GM23338 (cell line): Measurements from ENCODE around the gene PDE1C. TPM values are rescaled to one million over a fixed set of nuclear protein-coding genes. Genes with fewer than 3 reads are reported as not detected.

Experiments
- ATAC-seq: fragments of 200-7000 bp; cut with Tn5 transposase; 3 replicates; pipeline ENCODE4 v1.9.1; 2020
- DNase-seq: peaks from one replicate; pipeline ENCODE4 v3.0.0-alpha.2; 2015; ENCODE audit warnings: low spot score
- H2AFZ ChIP-seq: fragments of 200-600 bp; sonication (generic); 2 replicates; pipeline ENCODE4 v1.8.0; 2016; ENCODE audit warnings: antibody characterized with exemption, mild to moderate bottlenecking, moderate library complexity
- H3F3A ChIP-seq: fragments of 200-600 bp; sonication (generic); replicated peaks from 2 replicates; pipeline ENCODE4 v1.8.0; 2017; ENCODE audit warnings: antibody characterized with exemption, mixed run types, low read depth
- H3K27ac ChIP-seq: fragments of 200-600 bp; sonication (generic); 2 replicates; pipeline ENCODE4 v1.6.1; 2016; ENCODE audit warnings: low read depth
- H3K27me3 ChIP-seq: fragments of 200-600 bp; sonication (generic); 2 replicates; pipeline ENCODE4 v1.8.0; 2016; ENCODE audit warnings: mild to moderate bottlenecking, mixed run types, moderate library complexity; ENCODE audit not compliant: insufficient read depth
- H3K36me3 ChIP-seq: fragments of 200-600 bp; sonication (generic); 2 replicates; pipeline ENCODE4 v1.8.0; 2016; ENCODE audit warnings: mild to moderate bottlenecking; ENCODE audit not compliant: insufficient read depth
- H3K4me1 ChIP-seq: fragments of 200-600 bp; sonication (generic); 2 replicates; pipeline ENCODE4 v1.8.0; 2016; ENCODE audit warnings: mild to moderate bottlenecking, moderate library complexity; ENCODE audit not compliant: insufficient read depth
- H3K4me2 ChIP-seq: fragments of 200-600 bp; sonication (generic); 2 replicates; pipeline ENCODE4 v1.7.1; 2017; ENCODE audit warnings: mixed run types
- H3K4me3 ChIP-seq: fragments of 200-600 bp; sonication (generic); 2 replicates; pipeline ENCODE4 v1.6.1; 2016; ENCODE audit warnings: mixed run types
- H3K79me2 ChIP-seq: fragments of 200-600 bp; sonication (generic); replicated peaks from 2 replicates; pipeline ENCODE4 v1.8.0; 2017; ENCODE audit warnings: mild to moderate bottlenecking; ENCODE audit not compliant: insufficient read depth
- H3K9me2 ChIP-seq: fragments of 200-600 bp; sonication (generic); 2 replicates; pipeline ENCODE4 v1.8.0; 2017; ENCODE audit not compliant: insufficient read depth
- H4K20me1 ChIP-seq: fragments of 200-600 bp; sonication (generic); replicated peaks from 2 replicates; pipeline ENCODE4 v1.8.0; 2017; ENCODE audit warnings: mild to moderate bottlenecking; ENCODE audit not compliant: insufficient read depth
- H3K27ac Mint-ChIP-seq: 2 replicates; pipeline ENCODE4 v1.8.0; 2020; ENCODE audit warnings: inconsistent platforms, mild to moderate bottlenecking, moderate library complexity, mixed read lengths
- H3K27me3 Mint-ChIP-seq: 3 replicates; pipeline ENCODE4 v1.8.0; 2022; ENCODE audit warnings: low read depth, mild to moderate bottlenecking, moderate library complexity, mixed read lengths, inconsistent platforms; ENCODE audit not compliant: insufficient read depth, poor library complexity
- H3K36me3 Mint-ChIP-seq: 3 replicates; pipeline ENCODE4 v1.8.0; 2021; ENCODE audit warnings: low read depth, mild to moderate bottlenecking, inconsistent platforms, moderate library complexity, mixed read lengths
- H3K4me1 Mint-ChIP-seq: 3 replicates; pipeline ENCODE4 v1.8.0; 2020; ENCODE audit warnings: mild to moderate bottlenecking, inconsistent platforms, mixed read lengths
- H3K4me3 Mint-ChIP-seq: 3 replicates; pipeline ENCODE4 v1.8.0; 2021; ENCODE audit warnings: moderate library complexity, mild to moderate bottlenecking, inconsistent platforms, mixed read lengths
- H3K9me3 Mint-ChIP-seq: 3 replicates; pipeline ENCODE4 v1.8.0; 2020; ENCODE audit warnings: moderate library complexity, mild to moderate bottlenecking, inconsistent platforms, mixed read lengths
- CREB1 ChIP-seq: fragments of 250-450 bp; sonication (Bioruptor Pico); IDR thresholded peaks from 2 replicates; pipeline ENCODE4 v1.5.0; 2020; ENCODE audit warnings: low read depth, mild to moderate bottlenecking, moderate library complexity
- CTCF ChIP-seq, 2 experiments: fragments of 200-600 bp in 1 of 2; sonication (generic) in 1 of 2; conservative IDR thresholded peaks; 2 replicates each; pipeline versions ENCODE4 v1.5.1 to v1.6.1; 2016 to 2017; ENCODE audit warnings: antibody characterized with exemption in 2 of 2, low read depth in 2 of 2, mild to moderate bottlenecking in 2 of 2, moderate library complexity in 1 of 2
- ETS1 ChIP-seq: IDR thresholded peaks from 2 replicates; pipeline ENCODE4 v1.6.1; 2016; ENCODE audit warnings: antibody characterized with exemption
- EZH2 ChIP-seq: fragments of 200-600 bp; sonication (generic); IDR thresholded peaks from one replicate; pipeline ENCODE4 v1.8.0; 2017; ENCODE audit warnings: antibody characterized with exemption, mild to moderate bottlenecking, low read depth; ENCODE audit not compliant: unreplicated experiment
- EZH2phosphoT487 ChIP-seq: fragments of 200-600 bp; sonication (generic); IDR thresholded peaks from one replicate; pipeline ENCODE4 v1.8.1; 2018; ENCODE audit warnings: antibody characterized with exemption; ENCODE audit not compliant: unreplicated experiment
- NANOG ChIP-seq: IDR thresholded peaks from 2 replicates; pipeline ENCODE4 v1.6.1; 2016; ENCODE audit warnings: antibody characterized with exemption, borderline replicate concordance
- REST ChIP-seq: IDR thresholded peaks from one replicate; pipeline ENCODE4 v1.6.1; 2018; ENCODE audit warnings: antibody characterized with exemption; ENCODE audit not compliant: unreplicated experiment
- STAT1 ChIP-seq: IDR thresholded peaks from one replicate; pipeline ENCODE4 v1.6.1; 2016; ENCODE audit warnings: antibody characterized with exemption; ENCODE audit not compliant: unreplicated experiment
- ZNF114 ChIP-seq: fragments of 250-450 bp; sonication (Bioruptor Pico); IDR thresholded peaks from 2 replicates; pipeline ENCODE4 v1.5.0; 2020; ENCODE audit warnings: mild to moderate bottlenecking, moderate library complexity
- ZNF331 ChIP-seq: fragments of 250-450 bp; sonication (Bioruptor Pico); IDR thresholded peaks from 2 replicates; pipeline ENCODE4 v1.5.0; 2020; ENCODE audit warnings: low read depth, mild to moderate bottlenecking, moderate library complexity
- polyA plus RNA-seq: library from polyadenylated mRNA; unstranded; fragments of >200 nt; fragmentation: Nextera tagmentation; extraction: Ambion mirVana; gene quantifications from 2 replicates; pipeline ENCODE4 v1.2.1, GENCODE V29; 2016
- total RNA-seq: library from RNA; depleted of rRNA; stranded (reverse); fragments of >200 nt; shearing (Covaris generic); gene quantifications from 2 replicates; pipeline ENCODE4 v1.2.3, GENCODE V29; 2014
- TF ChIP-seq, protein P1 (sequence below): fragments of 250-450 bp; sonication (Bioruptor Pico); IDR thresholded peaks from 2 replicates; pipeline ENCODE4 v1.5.0; 2020; ENCODE audit warnings: mild to moderate bottlenecking, moderate library complexity

PDE1C gene
- total and polyA plus RNA-seq, 2 experiments from 2014 or later, result 0.28 TPM; not detected in 1

GRCh38 chr7:31885171-31885570, 185.0 kb downstream of the PDE1C start:
- no peaks in the 10 kb centered on the region for H3K27me3 Mint-ChIP-seq
- Histone ChIP-seq H3K27me3 (no peaks in the 10 kb centered on the region), H3K36me3 (no peaks in the 10 kb centered on the region), H3K4me1 (no peaks in the 10 kb centered on the region), H3K79me2 (no peaks in the 10 kb centered on the region), H3K9me2 (no peaks in the 10 kb centered on the region), H2AFZ (no peak overlapping the region), H3K4me3 (no peak overlapping the region), H3K27ac (no peak overlapping the region), H3F3A (no peaks in the 10 kb centered on the region), H3K4me2 (no peak overlapping the region), H4K20me1 (no peaks in the 10 kb centered on the region)
- no peaks in the 10 kb centered on the region for H3K36me3 Mint-ChIP-seq
- DNase-seq (no peak), ATAC-seq (no peak)
- no peaks in the 10 kb centered on the region for H3K9me3 Mint-ChIP-seq
- no peak for TF ChIP-seq NANOG
- TF ChIP-seq ETS1, result no peak
- no peak for TF ChIP-seq ZNF331
- no peak for TF ChIP-seq REST
- no peak for TF ChIP-seq CREB1 (CRISPR knock-in tag)
- no peak for TF ChIP-seq EZH2
- TF ChIP-seq EZH2phosphoT487, result no peak
- no peak for TF ChIP-seq CTCF (conservative IDR thresholded peaks at IDR 0.05; ENCODE audit: low read depth in 2 of 2)
- no peak for TF ChIP-seq ZNF114 (CRISPR knock-in tag)
- TF ChIP-seq STAT1, result no peak
- no peak overlapping the region for H3K27ac Mint-ChIP-seq
- peaks cover 11% of the 10 kb centered on the region; the same call in 2 of the 3 replicates for H3K4me1 Mint-ChIP-seq
- no peak overlapping the region for H3K4me3 Mint-ChIP-seq

DNA sequence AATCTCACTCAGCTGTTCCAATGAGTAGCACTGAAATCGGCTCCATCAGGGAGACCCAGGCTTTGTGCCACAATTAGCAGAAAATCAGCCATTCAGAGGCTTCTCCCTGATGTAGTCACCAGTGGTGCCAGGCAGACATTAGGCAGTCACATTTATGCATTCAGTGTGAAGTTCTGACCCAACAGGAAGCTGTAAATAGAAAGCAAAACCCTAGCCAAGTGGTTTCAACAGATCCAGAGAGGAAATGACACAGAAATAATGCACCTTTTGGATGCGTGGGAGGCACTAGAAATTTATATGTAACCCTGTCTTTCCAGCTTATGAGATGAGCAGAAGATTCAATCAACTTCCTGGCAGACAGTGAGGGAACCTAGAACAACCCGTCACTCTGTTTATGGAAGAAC, 186.4 kb downstream of the PDE1C start:
- DNase-seq (no peak), ATAC-seq (no peak)
- Histone ChIP-seq H3K4me2 (no peak overlapping the region), H3F3A (no peaks in the 10 kb centered on the region), H3K9me2 (no peaks in the 10 kb centered on the region), H3K4me1 (no peaks in the 10 kb centered on the region), H3K4me3 (no peak overlapping the region), H3K79me2 (no peaks in the 10 kb centered on the region), H2AFZ (no peak overlapping the region), H3K27me3 (no peaks in the 10 kb centered on the region), H4K20me1 (no peaks in the 10 kb centered on the region), H3K27ac (no peak overlapping the region), H3K36me3 (no peaks in the 10 kb centered on the region)
- Mint-ChIP-seq H3K27me3 (peaks cover 2% of the 10 kb centered on the region), H3K9me3 (no peaks in the 10 kb centered on the region), H3K4me3 (no peak overlapping the region), H3K36me3 (no peaks in the 10 kb centered on the region), H3K4me1 (peaks cover 11% of the 10 kb centered on the region; the same call in 2 of the 3 replicates), H3K27ac (no peak overlapping the region)
- TF ChIP-seq, protein P1, sequence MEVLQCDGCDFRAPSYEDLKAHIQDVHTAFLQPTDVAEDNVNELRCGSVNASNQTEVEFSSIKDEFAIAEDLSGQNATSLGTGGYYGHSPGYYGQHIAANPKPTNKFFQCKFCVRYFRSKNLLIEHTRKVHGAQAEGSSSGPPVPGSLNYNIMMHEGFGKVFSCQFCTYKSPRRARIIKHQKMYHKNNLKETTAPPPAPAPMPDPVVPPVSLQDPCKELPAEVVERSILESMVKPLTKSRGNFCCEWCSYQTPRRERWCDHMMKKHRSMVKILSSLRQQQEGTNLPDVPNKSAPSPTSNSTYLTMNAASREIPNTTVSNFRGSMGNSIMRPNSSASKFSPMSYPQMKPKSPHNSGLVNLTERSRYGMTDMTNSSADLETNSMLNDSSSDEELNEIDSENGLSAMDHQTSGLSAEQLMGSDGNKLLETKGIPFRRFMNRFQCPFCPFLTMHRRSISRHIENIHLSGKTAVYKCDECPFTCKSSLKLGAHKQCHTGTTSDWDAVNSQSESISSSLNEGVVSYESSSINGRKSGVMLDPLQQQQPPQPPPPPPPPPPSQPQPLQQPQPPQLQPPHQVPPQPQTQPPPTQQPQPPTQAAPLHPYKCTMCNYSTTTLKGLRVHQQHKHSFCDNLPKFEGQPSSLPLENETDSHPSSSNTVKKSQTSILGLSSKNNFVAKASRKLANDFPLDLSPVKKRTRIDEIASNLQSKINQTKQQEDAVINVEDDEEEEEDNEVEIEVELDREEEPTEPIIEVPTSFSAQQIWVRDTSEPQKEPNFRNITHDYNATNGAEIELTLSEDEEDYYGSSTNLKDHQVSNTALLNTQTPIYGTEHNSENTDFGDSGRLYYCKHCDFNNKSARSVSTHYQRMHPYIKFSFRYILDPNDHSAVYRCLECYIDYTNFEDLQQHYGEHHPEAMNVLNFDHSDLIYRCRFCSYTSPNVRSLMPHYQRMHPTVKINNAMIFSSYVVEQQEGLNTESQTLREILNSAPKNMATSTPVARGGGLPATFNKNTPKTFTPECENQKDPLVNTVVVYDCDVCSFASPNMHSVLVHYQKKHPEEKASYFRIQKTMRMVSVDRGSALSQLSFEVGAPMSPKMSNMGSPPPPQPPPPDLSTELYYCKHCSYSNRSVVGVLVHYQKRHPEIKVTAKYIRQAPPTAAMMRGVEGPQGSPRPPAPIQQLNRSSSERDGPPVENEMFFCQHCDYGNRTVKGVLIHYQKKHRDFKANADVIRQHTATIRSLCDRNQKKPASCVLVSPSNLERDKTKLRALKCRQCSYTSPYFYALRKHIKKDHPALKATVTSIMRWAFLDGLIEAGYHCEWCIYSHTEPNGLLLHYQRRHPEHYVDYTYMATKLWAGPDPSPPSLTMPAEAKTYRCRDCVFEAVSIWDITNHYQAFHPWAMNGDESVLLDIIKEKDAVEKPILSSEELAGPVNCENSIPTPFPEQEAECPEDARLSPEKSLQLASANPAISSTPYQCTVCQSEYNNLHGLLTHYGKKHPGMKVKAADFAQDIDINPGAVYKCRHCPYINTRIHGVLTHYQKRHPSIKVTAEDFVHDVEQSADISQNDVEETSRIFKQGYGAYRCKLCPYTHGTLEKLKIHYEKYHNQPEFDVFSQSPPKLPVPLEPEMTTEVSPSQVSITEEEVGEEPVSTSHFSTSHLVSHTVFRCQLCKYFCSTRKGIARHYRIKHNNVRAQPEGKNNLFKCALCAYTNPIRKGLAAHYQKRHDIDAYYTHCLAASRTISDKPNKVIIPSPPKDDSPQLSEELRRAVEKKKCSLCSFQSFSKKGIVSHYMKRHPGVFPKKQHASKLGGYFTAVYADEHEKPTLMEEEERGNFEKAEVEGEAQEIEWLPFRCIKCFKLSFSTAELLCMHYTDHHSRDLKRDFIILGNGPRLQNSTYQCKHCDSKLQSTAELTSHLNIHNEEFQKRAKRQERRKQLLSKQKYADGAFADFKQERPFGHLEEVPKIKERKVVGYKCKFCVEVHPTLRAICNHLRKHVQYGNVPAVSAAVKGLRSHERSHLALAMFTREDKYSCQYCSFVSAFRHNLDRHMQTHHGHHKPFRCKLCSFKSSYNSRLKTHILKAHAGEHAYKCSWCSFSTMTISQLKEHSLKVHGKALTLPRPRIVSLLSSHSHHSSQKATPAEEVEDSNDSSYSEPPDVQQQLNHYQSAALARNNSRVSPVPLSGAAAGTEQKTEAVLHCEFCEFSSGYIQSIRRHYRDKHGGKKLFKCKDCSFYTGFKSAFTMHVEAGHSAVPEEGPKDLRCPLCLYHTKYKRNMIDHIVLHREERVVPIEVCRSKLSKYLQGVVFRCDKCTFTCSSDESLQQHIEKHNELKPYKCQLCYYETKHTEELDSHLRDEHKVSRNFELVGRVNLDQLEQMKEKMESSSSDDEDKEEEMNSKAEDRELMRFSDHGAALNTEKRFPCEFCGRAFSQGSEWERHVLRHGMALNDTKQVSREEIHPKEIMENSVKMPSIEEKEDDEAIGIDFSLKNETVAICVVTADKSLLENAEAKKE, result no peak
- no peak for TF ChIP-seq EZH2
- TF ChIP-seq EZH2phosphoT487, result no peak
